Caco-2 (cell line): ENCODE measurements around the gene SPTBN1. TPM values are rescaled to one million over a fixed set of nuclear protein-coding genes. Genes with fewer than 3 reads are reported as not detected.

Experiments
- BruUV-seq: library from RNA; stranded (reverse); fragments of 400-500 nt; replicated peaks from 2 replicates; lab custom pipeline; 2021; lab: Mats Ljungman, UMichigan
- CTCF ChIA-PET: fragments of 300-600 bp; sonication (Branson Sonifier 250); formaldehyde crosslinking; loops from one replicate; lab custom pipeline; 2022; ENCODE audit warnings: antibody characterized with exemption; lab: Charles Lee
- POLR2A ChIA-PET: fragments of 300-600 bp; sonication (Branson Sonifier 250); formaldehyde crosslinking; loops from one replicate; lab custom pipeline; 2022; ENCODE audit warnings: antibody characterized with exemption; lab: Charles Lee
- DNase-seq, 2 experiments: peaks; one replicate each; pipeline versions ENCODE4 v3.0.0 to v3.0.0-alpha.2; 2020 to 2022
- H3K27me3 ChIP-seq: replicated peaks from 2 replicates; pipeline ENCODE4 v1.6.0; 2011; ENCODE audit warnings: low read length; ENCODE audit not compliant: control insufficient read depth, insufficient read depth
- H3K36me3 ChIP-seq: 2 replicates; pipeline ENCODE4 v1.5.1; 2011; ENCODE audit warnings: low read length; ENCODE audit not compliant: control insufficient read depth, insufficient read depth
- H3K4me1 ChIP-seq: fragments of 250-450 bp; sonication (Bioruptor Pico); 2 replicates; pipeline ENCODE4 v1.5.1; 2020; ENCODE audit warnings: mild to moderate bottlenecking
- H3K4me3 ChIP-seq: 2 replicates; pipeline ENCODE4 v1.5.1; 2011; ENCODE audit warnings: low read depth, mild to moderate bottlenecking, control low read depth, low read length
- H3K9me3 ChIP-seq: fragments of 250-450 bp; sonication (Bioruptor Pico); 2 replicates; pipeline ENCODE4 v1.5.1; 2020; ENCODE audit warnings: mild to moderate bottlenecking, moderate library complexity
- H3K27ac Mint-ChIP-seq: one replicate; pipeline ENCODE4 v1.8.0; 2022; ENCODE audit warnings: mixed read lengths; ENCODE audit not compliant: unreplicated experiment
- H3K27me3 Mint-ChIP-seq: one replicate; pipeline ENCODE4 v1.8.0; 2022; ENCODE audit warnings: mixed read lengths; ENCODE audit not compliant: insufficient read depth, unreplicated experiment
- H3K36me3 Mint-ChIP-seq: one replicate; pipeline ENCODE4 v1.8.0; 2022; ENCODE audit warnings: mild to moderate bottlenecking, mixed read lengths; ENCODE audit not compliant: insufficient read depth, unreplicated experiment
- H3K4me1 Mint-ChIP-seq: one replicate; pipeline ENCODE4 v1.8.0; 2022; ENCODE audit warnings: low read depth, mixed read lengths; ENCODE audit not compliant: unreplicated experiment
- H3K4me3 Mint-ChIP-seq: one replicate; pipeline ENCODE4 v1.8.0; 2022; ENCODE audit warnings: mild to moderate bottlenecking, moderate library complexity, mixed read lengths; ENCODE audit not compliant: unreplicated experiment
- H3K9me3 Mint-ChIP-seq: one replicate; pipeline ENCODE4 v1.8.0; 2022; ENCODE audit warnings: mixed read lengths; ENCODE audit not compliant: unreplicated experiment
- intact Hi-C: fragments of 100-400 bp; cut with micrococcal nuclease; formaldehyde crosslinking; loops from one replicate; pipeline ENCODE4 v1.10.0; 2022; ENCODE audit not compliant: unreplicated experiment
- total RNA-seq: library from RNA; stranded (reverse); gene quantifications from 2 replicates; pipeline ENCODE4 v1.2.3, GENCODE V29; 2022
- TF ChIP-seq, protein P1 (sequence below), 2 experiments: fragments of 200-600 bp in 1 of 2; IDR thresholded peaks; 1 replicate in 1 of 2; 2 replicates in 1 of 2; pipeline versions ENCODE4 v1.5.1 to v1.8.0; 2011 to 2022; ENCODE audit warnings: antibody characterized with exemption in 1 of 2, control low read depth in 1 of 2, inconsistent platforms in 1 of 2, low read depth in 1 of 2, low read length in 1 of 2, mild to moderate bottlenecking in 1 of 2, moderate library complexity in 1 of 2; ENCODE audit not compliant: insufficient read depth in 1 of 2, severe bottlenecking in 1 of 2, unreplicated experiment in 1 of 2

The SPTBN1 gene
- total RNA-seq, 1 experiment from 2014 or later = 361 TPM

DNA sequence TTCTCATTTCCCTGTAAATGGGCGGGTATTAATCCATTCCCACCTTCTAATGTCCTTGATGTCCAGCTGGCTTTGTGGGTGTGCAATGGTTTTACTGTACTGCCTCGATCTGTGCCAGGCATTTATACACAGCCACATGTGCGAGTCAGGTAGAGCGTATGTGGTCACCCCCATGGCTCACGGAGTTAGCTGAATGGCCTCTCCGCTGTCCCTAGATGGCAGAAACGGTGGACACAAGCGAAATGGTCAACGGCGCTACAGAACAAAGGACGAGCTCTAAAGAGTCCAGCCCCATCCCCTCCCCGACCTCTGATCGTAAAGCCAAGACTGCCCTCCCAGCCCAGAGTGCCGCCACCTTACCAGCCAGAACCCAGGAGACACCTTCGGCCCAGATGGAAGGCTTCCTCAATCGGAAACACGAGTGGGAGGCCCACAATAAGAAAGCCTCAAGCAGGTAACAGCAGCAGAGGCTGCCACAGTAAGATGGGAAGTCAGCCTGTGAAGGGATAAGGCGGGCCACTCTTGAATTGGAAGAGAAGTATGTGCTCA, 208.2 kb downstream of the SPTBN1 start:
- ChIA-PET CTCF (interaction anchor here (0.9 to 4.1 kb wide), 4 partner anchors 28 to 550 kb away, joined by 3 to 79 read pairs (median 9); no protein-coding TSS in a partner anchor), POLR2A (interaction anchor here (0.9 kb wide), 1 partner anchor 41 kb away, joined by 7 read pairs; no protein-coding TSS in a partner anchor)
- no peaks in the 10 kb centered on the region for H3K9me3 ChIP-seq
- H3K9me3 Mint-ChIP-seq = no peaks in the 10 kb centered on the region
- intact Hi-C loops = loop anchor here (10.0 kb wide), 1 partner anchor 510 kb away; no protein-coding TSS in a partner anchor
- H3K27ac Mint-ChIP-seq = peak overlapping the region; percentile 83
- H3K27me3 ChIP-seq = no peaks in the 10 kb centered on the region
- peaks cover 32% of the 10 kb centered on the region for H3K4me1 Mint-ChIP-seq
- DNase-seq = no peak
- H3K4me3 ChIP-seq = no peak overlapping the region
- no TSS peak for BruUV-seq
- no peak overlapping the region for H3K4me3 Mint-ChIP-seq
- H3K36me3 Mint-ChIP-seq = peaks cover 100% of the 10 kb centered on the region
- H3K4me1 ChIP-seq = peaks cover 23% of the 10 kb centered on the region
- no peaks in the 10 kb centered on the region for H3K27me3 Mint-ChIP-seq
- peaks cover 14% of the 10 kb centered on the region for H3K36me3 ChIP-seq
- TF ChIP-seq, protein P1, sequence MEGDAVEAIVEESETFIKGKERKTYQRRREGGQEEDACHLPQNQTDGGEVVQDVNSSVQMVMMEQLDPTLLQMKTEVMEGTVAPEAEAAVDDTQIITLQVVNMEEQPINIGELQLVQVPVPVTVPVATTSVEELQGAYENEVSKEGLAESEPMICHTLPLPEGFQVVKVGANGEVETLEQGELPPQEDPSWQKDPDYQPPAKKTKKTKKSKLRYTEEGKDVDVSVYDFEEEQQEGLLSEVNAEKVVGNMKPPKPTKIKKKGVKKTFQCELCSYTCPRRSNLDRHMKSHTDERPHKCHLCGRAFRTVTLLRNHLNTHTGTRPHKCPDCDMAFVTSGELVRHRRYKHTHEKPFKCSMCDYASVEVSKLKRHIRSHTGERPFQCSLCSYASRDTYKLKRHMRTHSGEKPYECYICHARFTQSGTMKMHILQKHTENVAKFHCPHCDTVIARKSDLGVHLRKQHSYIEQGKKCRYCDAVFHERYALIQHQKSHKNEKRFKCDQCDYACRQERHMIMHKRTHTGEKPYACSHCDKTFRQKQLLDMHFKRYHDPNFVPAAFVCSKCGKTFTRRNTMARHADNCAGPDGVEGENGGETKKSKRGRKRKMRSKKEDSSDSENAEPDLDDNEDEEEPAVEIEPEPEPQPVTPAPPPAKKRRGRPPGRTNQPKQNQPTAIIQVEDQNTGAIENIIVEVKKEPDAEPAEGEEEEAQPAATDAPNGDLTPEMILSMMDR (IDR thresholded peaks at IDR 0.05; ENCODE audit: insufficient read depth in 1 of 2, low read depth in 1 of 2, low read length in 1 of 2, severe bottlenecking in 1 of 2, unreplicated experiment in 1 of 2) = no peak

DNA sequence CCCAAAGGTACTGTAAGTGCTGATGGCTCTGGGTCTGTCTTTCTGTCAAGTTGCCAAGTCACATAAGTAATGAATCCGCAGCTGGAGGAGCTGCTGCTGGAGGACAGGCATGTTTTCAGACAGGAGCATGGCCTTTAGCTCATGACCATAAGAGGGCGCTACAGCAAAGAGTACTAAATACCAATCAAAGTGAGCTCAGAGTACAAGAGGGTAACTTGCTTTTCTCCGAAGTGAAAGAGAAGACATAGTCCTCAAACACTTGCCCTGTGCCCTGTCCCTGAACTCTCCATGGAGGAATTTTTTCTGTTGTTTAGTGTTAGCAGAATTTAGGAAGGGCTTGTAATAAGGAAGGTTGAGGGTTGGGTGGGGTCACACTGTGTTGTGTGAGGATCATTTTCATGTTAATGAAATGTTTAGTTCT, 209.3 kb downstream of the SPTBN1 start:
- H3K27me3 Mint-ChIP-seq = no peaks in the 10 kb centered on the region
- no peaks in the 10 kb centered on the region for H3K9me3 Mint-ChIP-seq
- ChIA-PET POLR2A (interaction anchor here (0.6 kb wide), 1 partner anchor 63 kb away, joined by 5 read pairs; no protein-coding TSS in a partner anchor), CTCF (interaction anchor here (0.5 to 4.1 kb wide), 23 partner anchors 11 to 562 kb away, joined by 3 to 79 read pairs (median 3); no protein-coding TSS in a partner anchor)
- DNase-seq = peak; percentile 63 to 70
- Histone ChIP-seq H3K4me3 (no peak overlapping the region), H3K27me3 (no peaks in the 10 kb centered on the region), H3K9me3 (no peaks in the 10 kb centered on the region), H3K4me1 (peaks cover 33% of the 10 kb centered on the region), H3K36me3 (peaks cover 15% of the 10 kb centered on the region)
- TF ChIP-seq, protein P1 (IDR thresholded peaks at IDR 0.05; ENCODE audit: insufficient read depth in 1 of 2, low read depth in 1 of 2, low read length in 1 of 2, severe bottlenecking in 1 of 2, unreplicated experiment in 1 of 2) = peak; percentile 55 to 68
- peak overlapping the region; percentile 8 for H3K4me3 Mint-ChIP-seq
- peak overlapping the region; percentile 83 for H3K27ac Mint-ChIP-seq
- BruUV-seq = no TSS peak
- intact Hi-C loops = loop anchor here (1.0 to 10.0 kb wide), 3 partner anchors 39 to 509 kb away; no protein-coding TSS in a partner anchor
- H3K4me1 Mint-ChIP-seq = peaks cover 41% of the 10 kb centered on the region
- peaks cover 100% of the 10 kb centered on the region for H3K36me3 Mint-ChIP-seq

DNA sequence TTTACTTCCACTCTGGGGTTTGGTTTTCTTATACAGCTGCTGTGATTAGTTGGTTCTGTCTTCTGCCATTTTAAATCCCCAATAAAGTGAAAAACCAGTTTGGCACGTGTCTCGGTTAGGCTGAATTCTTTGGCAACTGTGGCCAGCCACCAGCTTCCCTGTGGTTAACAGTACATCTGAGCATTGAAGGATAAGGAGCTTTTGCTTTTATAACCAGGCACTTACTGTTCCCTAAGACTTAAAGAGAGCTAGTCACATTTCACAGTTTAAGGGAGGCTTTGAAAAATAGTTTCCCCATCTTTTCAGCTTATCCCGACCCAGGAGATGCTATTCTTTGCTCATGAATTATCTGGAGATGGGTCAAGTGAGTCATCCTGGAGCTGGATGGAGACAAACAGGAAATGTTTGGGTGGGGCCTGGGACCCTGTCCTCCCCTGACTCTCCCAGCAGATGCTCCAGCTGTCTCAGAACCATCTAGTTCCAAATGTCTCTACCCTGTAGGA, 210.1 kb downstream of the SPTBN1 start:
- Histone ChIP-seq H3K36me3 (peaks cover 17% of the 10 kb centered on the region), H3K4me3 (no peak overlapping the region), H3K27me3 (no peaks in the 10 kb centered on the region), H3K4me1 (peaks cover 34% of the 10 kb centered on the region), H3K9me3 (no peaks in the 10 kb centered on the region)
- Mint-ChIP-seq H3K9me3 (no peaks in the 10 kb centered on the region), H3K4me3 (no peak overlapping the region), H3K27ac (peak overlapping the region; percentile 26), H3K4me1 (peaks cover 41% of the 10 kb centered on the region), H3K36me3 (peaks cover 100% of the 10 kb centered on the region), H3K27me3 (no peaks in the 10 kb centered on the region)
- DNase-seq = no peak
- intact Hi-C loops = loop anchor here (5.0 to 10.0 kb wide), 2 partner anchors 171 to 509 kb away; no protein-coding TSS in a partner anchor
- ChIA-PET CTCF (interaction anchor here (0.6 to 4.1 kb wide), 6 partner anchors 26 to 176 kb away, joined by 3 to 79 read pairs (median 6); no protein-coding TSS in a partner anchor), POLR2A (interaction anchor here (0.6 kb wide), 1 partner anchor 404 kb away, joined by 3 read pairs; no protein-coding TSS in a partner anchor)
- TF ChIP-seq, protein P1 (IDR thresholded peaks at IDR 0.05; ENCODE audit: insufficient read depth in 1 of 2, low read depth in 1 of 2, low read length in 1 of 2, severe bottlenecking in 1 of 2, unreplicated experiment in 1 of 2) = no peak
- no TSS peak for BruUV-seq
